Transverse colon (tissue), 4 donors: Measurements from ENCODE around the gene MRNIP. TPM values are rescaled to one million over a fixed set of nuclear protein-coding genes. Genes with fewer than 3 reads are reported as not detected.

ENCODE experiments used
- DNase-seq: peaks from one replicate; pipeline ENCODE4 v3.0.0-alpha.2; 2019
- H3K27ac ChIP-seq, 4 donors: fragments of 200-600 bp; sonication (generic); 2 replicates each; pipeline ENCODE4 v1.5.1; 2016 to 2018; ENCODE audit warnings: inconsistent platforms in 4 of 4
- H3K27me3 ChIP-seq: fragments of 200-600 bp; sonication (generic); 2 replicates; pipeline ENCODE4 v1.5.1; 2017; ENCODE audit warnings: inconsistent platforms
- H3K36me3 ChIP-seq, 4 donors: fragments of 200-600 bp; sonication (generic); 2 replicates each; pipeline ENCODE4 v1.5.1; 2017 to 2019; ENCODE audit warnings: inconsistent platforms in 4 of 4
- H3K4me1 ChIP-seq, 4 donors: fragments of 200-600 bp; sonication (generic); 2 replicates each; pipeline ENCODE4 v1.5.1; 2017 to 2020; ENCODE audit warnings: inconsistent platforms in 4 of 4
- H3K4me3 ChIP-seq, 4 donors: fragments of 200-600 bp; sonication (generic); 1 replicate in 1 of 4; 2 replicates in 3 of 4; pipeline versions ENCODE4 v1.5.1 to v1.6.1; 2017 to 2019; ENCODE audit warnings: inconsistent platforms in 4 of 4
- H3K9me3 ChIP-seq, 2 donors: fragments of 200-600 bp; sonication (generic); 2 replicates each; pipeline ENCODE4 v1.5.1; 2017 to 2019; ENCODE audit warnings: inconsistent platforms in 2 of 2
- EP300 ChIP-seq: sonication (generic); formaldehyde crosslinking; IDR thresholded peaks from one replicate; pipeline ENCODE4 v1.6.1; 2017; ENCODE audit warnings: antibody characterized with exemption, low read depth
- POLR2A ChIP-seq: fragments of 450-650 bp; IDR thresholded peaks from one replicate; pipeline ENCODE4 v1.6.1; 2016; ENCODE audit warnings: antibody characterized with exemption, mild to moderate bottlenecking, moderate library complexity
- POLR2AphosphoS5 ChIP-seq, 3 donors: sonication (generic); formaldehyde crosslinking; IDR thresholded peaks; one replicate each; pipeline ENCODE4 v1.6.1; 2016; ENCODE audit warnings: antibody characterized with exemption in 3 of 3
- WGBS, 2 donors: methylation state at CpG; one replicate each; pipeline ENCODE4 v1.1.5; 2018; ENCODE audit warnings: low coverage in 1 of 2; 5-methylcytosine and 5-hydroxymethylcytosine counted together
- in situ Hi-C, 4 donors: fragments of 200-750 bp; cut with MboI; loops; one replicate each; pipeline versions ENCODE4 v1.15.0 to v1.15.1; 2017; ENCODE audit warnings: low sequenced_read_pairs in 3 of 4, low pct_ligation_motif_present in 1 of 4, low pct_unique_long_range_greater_than_20kb in 1 of 4
- intact Hi-C: fragments of 100-400 bp; cut with DNase I; formaldehyde crosslinking; loops from one replicate; pipeline ENCODE4 v1.15.1; 2023; ENCODE audit warnings: low total_unique reads
- total RNA-seq, 4 donors: library from RNA; depleted of rRNA; stranded (reverse); fragments of >200 nt; gene quantifications; one replicate each; pipeline ENCODE4 v1.1.0, GENCODE V29; 2016
- TF ChIP-seq, protein P1 (sequence below), 5 experiments: fragments of 200-600 bp in 3 of 5; fragments of 450-650 bp in 2 of 5; sonication (generic) in 3 of 5; IDR thresholded peaks; 1 replicate in 2 of 5; 2 replicates in 3 of 5; pipeline ENCODE4 v1.5.1; 2016 to 2017; ENCODE audit warnings: antibody characterized with exemption in 5 of 5, inconsistent platforms in 3 of 5, mild to moderate bottlenecking in 2 of 5, moderate library complexity in 1 of 5

The MRNIP gene
- total RNA-seq, 4 donors from 2014 or later, result 24.7 to 124 (median 42.9) TPM

DNA sequence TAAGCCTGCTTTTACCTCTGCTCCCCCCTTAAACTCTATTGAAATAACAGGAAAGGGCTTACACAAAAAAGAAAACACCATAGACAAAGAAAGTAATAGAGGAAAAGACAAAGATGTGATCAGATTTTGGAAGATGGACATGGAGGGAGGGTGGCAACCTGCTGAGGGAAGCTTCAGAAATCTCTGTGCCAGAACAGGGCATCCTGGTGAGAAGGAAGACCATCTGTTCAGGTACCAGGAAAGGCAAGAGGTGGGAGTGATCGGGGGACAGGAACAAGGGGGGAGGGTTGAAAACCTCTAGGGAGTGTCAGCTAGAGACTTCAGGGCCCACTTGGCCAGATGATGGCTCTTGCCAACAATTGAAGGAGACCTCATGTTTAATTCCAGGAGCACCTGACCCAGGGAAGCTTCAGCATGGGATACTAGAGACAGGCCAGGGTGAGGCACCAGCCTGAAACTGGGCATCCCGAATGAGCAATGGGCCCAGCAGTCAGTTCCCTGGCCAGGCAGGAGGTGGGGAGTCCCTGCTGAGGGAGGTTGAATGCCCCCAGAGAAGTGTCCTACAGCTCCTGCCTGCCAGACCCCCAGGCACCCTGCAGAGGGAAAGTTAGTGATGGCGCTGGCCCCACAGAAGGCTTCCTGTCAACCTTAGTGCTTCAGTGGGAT lies 29.7 kb downstream of the MRNIP start:
- peaks cover 0 to 77% (median 39%) of the 10 kb centered on the region in 4 donors for H3K36me3 ChIP-seq
- DNase-seq, result no peak
- no peak for TF ChIP-seq POLR2AphosphoS5 (IDR thresholded peaks at IDR 0.05)
- no peak for TF ChIP-seq EP300
- TF ChIP-seq, protein P1, sequence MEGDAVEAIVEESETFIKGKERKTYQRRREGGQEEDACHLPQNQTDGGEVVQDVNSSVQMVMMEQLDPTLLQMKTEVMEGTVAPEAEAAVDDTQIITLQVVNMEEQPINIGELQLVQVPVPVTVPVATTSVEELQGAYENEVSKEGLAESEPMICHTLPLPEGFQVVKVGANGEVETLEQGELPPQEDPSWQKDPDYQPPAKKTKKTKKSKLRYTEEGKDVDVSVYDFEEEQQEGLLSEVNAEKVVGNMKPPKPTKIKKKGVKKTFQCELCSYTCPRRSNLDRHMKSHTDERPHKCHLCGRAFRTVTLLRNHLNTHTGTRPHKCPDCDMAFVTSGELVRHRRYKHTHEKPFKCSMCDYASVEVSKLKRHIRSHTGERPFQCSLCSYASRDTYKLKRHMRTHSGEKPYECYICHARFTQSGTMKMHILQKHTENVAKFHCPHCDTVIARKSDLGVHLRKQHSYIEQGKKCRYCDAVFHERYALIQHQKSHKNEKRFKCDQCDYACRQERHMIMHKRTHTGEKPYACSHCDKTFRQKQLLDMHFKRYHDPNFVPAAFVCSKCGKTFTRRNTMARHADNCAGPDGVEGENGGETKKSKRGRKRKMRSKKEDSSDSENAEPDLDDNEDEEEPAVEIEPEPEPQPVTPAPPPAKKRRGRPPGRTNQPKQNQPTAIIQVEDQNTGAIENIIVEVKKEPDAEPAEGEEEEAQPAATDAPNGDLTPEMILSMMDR (IDR thresholded peaks at IDR 0.05), result no peak
- no peak for TF ChIP-seq POLR2A
- H3K27ac ChIP-seq, result peak overlapping the region in 1 of 4 donors; percentile 25
- in situ Hi-C loops (no loop called here), intact Hi-C loops (no loop called here)
- peaks cover 21 to 43% (median 41%) of the 10 kb centered on the region in 4 donors for H3K4me1 ChIP-seq
- WGBS, 2 donors, result 93 to 100% methylated on average over 1 to 3 of the region's 3 CpGs
- no peaks in the 10 kb centered on the region for H3K27me3 ChIP-seq
- no peaks in the 10 kb centered on the region for H3K9me3 ChIP-seq
- H3K4me3 ChIP-seq, result no peak overlapping the region

DNA sequence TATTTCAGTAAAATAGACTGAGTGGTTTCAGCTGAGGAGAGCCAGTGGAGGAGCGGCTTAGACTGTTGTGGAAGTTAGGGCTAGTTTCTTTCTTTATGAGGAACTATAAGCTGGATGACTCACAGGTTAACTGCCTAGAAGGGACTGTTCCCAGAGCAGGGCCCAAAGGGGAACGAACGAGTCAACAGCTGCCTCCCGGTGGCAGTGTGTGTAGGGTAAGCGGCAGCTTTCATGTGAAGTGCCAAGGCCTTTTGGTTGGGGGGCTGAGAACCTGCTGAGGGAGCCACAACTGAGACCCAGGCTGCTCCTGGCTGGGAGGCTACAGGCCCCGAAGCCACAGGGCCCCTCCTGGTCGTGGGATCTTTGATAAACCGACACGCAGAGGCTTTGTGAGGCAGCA lies 30.9 kb downstream of the MRNIP start:
- Histone ChIP-seq H3K36me3 (peaks cover 0 to 70% (median 35%) of the 10 kb centered on the region in 4 donors), H3K9me3 (no peaks in the 10 kb centered on the region)

DNA sequence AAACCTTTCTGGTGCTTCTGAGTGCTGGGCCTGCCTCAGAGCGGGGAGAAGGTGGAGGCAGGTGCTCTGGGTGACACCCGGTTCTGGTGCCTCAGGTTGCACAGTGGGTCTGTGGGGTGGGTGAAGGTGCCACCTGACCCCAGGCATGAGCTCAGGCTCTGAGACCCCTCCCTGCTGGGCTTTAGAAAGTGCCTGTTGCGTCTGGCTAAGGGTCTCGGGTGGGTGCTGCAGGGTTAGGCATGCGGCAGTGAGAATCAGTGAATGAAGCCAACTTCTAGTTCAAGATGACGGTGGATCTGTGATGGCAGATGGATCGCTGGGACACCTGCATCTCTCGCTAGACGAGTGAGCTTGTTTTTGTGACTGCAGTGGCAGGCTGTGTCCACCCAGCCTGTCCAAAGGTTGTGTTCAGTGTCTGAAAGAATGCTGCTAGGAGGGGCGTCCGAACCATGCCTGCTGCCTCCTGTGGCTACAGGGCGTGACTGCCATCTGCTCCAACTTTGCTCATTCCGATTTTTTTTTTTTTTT lies 32.9 kb downstream of the MRNIP start:
- peak overlapping the region; percentile 76 to 85 (median 80) for H3K27ac ChIP-seq
- DNase-seq, result peak; percentile 77
- peaks cover 0 to 51% (median 25%) of the 10 kb centered on the region in 4 donors for H3K36me3 ChIP-seq
- intact Hi-C loops, result no loop called here
- H3K27me3 ChIP-seq, result no peaks in the 10 kb centered on the region
- TF ChIP-seq POLR2AphosphoS5 (IDR thresholded peaks at IDR 0.05), result peak in 2 of 3 donors; percentile 35 to 68
- no peak for TF ChIP-seq EP300
- TF ChIP-seq POLR2A, result peak; percentile 7
- TF ChIP-seq, protein P1 (IDR thresholded peaks at IDR 0.05), result peak in 4 of 5 experiments; percentile 21 to 69 (median 36)
- H3K4me1 ChIP-seq, result peaks cover 38 to 64% (median 61%) of the 10 kb centered on the region in 4 donors
- H3K4me3 ChIP-seq, result no peak overlapping the region
- in situ Hi-C loops, result no loop called here
- H3K9me3 ChIP-seq, result no peaks in the 10 kb centered on the region
- 46% methylated on average over 13 of the region's 13 CpGs; no CpG with 5 or more reads in 1 of the 2 donors for WGBS, 2 donors

More for the DNA sequence above, 30.9 kb downstream of the MRNIP start:
- H3K4me1 ChIP-seq, result peaks cover 29 to 55% (median 52%) of the 10 kb centered on the region in 4 donors
- in situ Hi-C loops, result no loop called here
- no peaks in the 10 kb centered on the region for H3K27me3 ChIP-seq
- peak; percentile 79 for DNase-seq
- H3K4me3 ChIP-seq, result peak overlapping the region in 1 of 4 donors; percentile 5
- peak; percentile 41 for TF ChIP-seq POLR2A
- TF ChIP-seq, protein P1 (IDR thresholded peaks at IDR 0.05), result peak in 1 of 5 experiments; percentile 39
- TF ChIP-seq EP300, result no peak
- peak; percentile 9 to 61 (median 45) for TF ChIP-seq POLR2AphosphoS5 (IDR thresholded peaks at IDR 0.05)
- intact Hi-C loops, result no loop called here
- WGBS, 2 donors, result 23 to 28% methylated on average over 6 to 9 of the region's 9 CpGs
- H3K27ac ChIP-seq, result peak overlapping the region; percentile 76 to 85 (median 80)

DNA sequence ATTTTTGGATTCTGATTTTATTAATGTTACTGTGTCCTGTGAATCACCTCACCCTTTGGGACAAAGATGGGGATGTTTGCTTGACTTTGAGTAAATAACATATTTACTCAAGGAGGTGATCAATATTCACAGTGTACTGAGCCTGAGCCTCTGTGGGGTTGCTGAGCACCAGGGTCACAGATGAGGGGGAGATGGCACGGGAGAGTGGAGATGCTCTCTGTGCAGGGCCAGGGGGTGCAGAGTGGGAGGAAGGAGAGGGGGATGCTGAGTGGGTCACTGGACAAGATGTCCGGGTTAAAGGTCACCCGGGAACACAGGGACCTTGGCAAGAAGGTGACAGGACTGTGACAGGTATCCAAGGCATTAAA lies 33.9 kb downstream of the MRNIP start:
- Histone ChIP-seq H3K4me3 (no peak overlapping the region), H3K9me3 (no peaks in the 10 kb centered on the region), H3K36me3 (peaks cover 0 to 41% (median 20%) of the 10 kb centered on the region in 4 donors), H3K27me3 (no peaks in the 10 kb centered on the region), H3K4me1 (peaks cover 44 to 71% (median 69%) of the 10 kb centered on the region in 4 donors), H3K27ac (peak overlapping the region in 3 of 4 donors; percentile 45 to 83 (median 77))
- 72 to 76% methylated on average over 3 of the region's 3 CpGs for WGBS, 2 donors
- intact Hi-C loops (no loop called here), in situ Hi-C loops (no loop called here)
- no peak for DNase-seq
- TF ChIP-seq POLR2A (no peak), EP300 (no peak), POLR2AphosphoS5 (IDR thresholded peaks at IDR 0.05) (no peak)
- TF ChIP-seq, protein P1 (IDR thresholded peaks at IDR 0.05), result no peak
